DMS153 treated with DMSO at 0.1 percent for 48 hours (cell line): ENCODE measurements around the gene OPRM1.
"Not testable (repeated sequence)": the region's sequence is repeated elsewhere in the genome, so short reads cannot be mapped to it uniquely, and the experiment has no call there.

Experiments used
- DNase-seq: peaks from one replicate; lab custom pipeline; 2025; ENCODE audit not compliant: unreplicated experiment; lab: John Stamatoyannopoulos, UW

OPRM1 gene

DNA sequence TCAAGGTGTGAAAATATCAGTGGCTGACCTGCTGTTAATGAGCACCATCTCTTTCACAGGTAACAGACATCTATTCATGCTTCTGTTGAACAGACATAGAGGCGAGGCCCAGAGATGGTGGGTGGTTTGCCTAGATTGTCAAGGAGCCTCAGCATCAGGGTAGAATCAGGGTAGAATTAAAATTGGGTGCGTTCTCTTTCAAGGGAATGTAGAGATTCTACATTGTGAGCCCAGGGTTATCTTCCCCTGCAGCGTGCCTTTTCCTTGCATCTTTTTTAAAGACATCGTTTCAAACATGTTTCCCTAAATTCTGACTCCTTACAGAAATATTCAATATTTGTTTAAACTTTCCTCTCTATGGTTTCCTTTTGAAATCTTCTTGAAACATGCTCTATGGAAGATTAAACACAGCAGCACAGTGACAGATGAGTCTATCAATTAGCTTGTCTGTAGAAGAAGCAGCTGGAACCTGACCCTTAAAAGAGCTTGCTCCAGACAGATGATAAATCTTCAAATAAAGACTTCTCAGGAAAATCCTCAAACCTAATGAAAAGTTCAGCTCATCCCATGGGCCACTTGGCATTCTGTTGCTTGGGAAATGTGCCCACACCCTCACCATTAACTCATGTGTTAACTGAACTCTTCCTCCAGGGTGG lies 197.7 kb downstream of the OPRM1 start:
- DNase-seq: no peak

DNA sequence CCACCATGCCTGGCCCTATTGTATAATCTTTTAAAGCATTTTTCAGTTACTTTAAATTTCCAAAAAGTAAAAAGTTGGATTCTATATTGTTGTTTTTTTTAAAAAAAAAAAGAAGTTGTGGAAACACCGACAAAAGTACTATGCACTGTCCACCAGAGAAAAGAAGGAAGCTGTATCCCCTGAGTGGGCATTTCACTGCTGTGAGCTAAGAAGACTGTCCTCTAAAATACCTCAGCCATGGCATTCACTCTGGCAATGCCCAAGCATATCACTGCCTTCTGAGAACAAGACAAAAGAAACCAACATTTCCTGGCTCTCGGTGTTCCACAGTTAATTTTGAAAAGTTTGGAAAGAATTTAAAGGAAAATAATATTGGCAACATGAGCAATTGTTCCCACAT lies 199.8 kb downstream of the OPRM1 start:
- no peak for DNase-seq

DNA sequence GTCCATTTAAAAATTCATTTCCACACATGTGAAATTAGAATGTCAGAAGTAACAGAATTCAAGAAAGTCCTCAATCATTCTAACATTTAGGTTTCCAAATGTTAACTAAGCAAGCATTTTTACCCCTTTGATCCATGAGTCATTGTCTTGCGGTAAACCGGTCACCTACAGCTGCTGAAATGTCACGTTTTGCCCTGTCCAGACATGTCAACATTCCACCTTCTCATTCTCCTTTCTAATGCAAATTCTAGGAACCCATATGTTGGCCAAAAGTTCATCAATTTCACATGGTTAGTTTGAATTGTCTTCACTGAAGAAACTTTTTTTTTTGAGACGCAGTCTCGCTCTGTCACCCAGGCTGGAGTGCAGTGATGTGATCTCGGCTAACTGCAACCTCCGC lies 200.4 kb downstream of the OPRM1 start:
- DNase-seq: no peak

DNA sequence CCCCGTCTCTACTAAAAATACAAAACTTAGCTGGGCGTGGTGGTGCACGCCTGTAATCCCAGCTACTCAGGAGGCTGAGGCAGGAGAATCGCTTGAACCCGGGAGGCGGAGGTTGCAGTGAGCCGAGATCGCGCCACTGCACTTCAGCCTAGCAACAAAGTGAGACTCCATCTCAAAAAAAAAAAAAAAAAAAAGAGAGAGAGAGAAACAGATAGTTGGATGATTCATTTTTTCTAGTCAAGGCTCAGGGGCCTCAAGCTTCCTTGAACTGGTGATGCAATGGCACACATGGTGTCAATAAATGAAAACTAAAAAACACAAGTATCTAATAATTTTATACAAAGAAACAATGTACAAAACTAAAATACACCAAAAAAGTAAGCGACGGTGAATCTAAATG lies 202.0 kb downstream of the OPRM1 start:
- not testable (repeated sequence) for DNase-seq

DNA sequence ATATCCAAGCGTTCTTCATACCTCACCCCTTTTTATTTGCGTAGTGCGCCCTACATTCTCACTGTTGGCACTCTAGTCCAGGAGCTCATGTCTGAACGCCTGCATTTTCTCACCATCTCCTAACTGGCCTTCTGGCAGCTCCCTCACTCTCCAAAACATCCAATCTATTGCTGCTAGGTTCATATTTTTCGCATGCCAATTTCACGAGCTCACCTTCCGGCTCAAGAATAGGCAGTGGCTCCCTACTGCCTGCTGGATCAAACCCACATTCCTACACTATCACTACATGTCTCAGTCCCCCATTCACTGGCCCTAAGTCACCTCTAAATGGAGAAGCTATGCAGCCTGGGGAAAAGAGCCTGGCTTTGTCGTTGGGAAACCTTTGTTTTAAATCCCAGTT lies 202.5 kb downstream of the OPRM1 start:
- DNase-seq: no peak

DNA sequence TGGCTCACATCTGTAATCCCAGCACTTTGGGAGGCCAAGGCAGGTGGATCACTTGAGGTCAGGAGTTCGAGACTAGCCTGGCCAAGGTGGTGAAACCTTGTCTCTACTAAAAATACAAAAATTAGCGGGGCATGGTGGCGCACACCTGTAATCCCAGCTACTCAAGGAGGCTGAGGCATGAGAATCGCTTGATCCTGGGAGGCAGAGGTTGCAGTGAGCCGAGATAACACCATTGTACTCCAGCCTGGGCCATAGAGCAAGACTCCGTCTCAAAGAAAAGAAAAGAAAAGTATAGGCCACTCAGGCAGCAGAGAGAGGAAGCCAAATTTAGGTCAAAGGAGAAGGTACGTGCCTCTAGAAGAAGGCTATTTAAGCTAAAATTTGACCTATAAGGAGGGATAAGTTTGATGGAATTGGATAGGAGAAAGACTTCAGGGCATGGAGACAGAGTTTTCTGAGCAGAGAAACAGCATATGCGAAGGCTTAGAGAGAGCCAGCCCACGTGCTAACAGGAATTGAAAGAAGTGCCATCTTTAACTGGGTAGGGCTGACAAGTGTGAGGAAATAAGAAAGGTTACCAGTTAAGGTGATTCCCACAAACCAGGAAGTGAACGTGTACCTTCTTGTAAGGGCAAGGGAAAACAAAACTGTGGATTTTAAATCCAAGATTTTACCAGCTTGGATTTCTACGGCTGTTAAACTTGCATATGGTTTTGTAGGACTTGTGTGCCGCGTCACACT lies 203.7 kb downstream of the OPRM1 start:
- DNase-seq: no peak

DNA sequence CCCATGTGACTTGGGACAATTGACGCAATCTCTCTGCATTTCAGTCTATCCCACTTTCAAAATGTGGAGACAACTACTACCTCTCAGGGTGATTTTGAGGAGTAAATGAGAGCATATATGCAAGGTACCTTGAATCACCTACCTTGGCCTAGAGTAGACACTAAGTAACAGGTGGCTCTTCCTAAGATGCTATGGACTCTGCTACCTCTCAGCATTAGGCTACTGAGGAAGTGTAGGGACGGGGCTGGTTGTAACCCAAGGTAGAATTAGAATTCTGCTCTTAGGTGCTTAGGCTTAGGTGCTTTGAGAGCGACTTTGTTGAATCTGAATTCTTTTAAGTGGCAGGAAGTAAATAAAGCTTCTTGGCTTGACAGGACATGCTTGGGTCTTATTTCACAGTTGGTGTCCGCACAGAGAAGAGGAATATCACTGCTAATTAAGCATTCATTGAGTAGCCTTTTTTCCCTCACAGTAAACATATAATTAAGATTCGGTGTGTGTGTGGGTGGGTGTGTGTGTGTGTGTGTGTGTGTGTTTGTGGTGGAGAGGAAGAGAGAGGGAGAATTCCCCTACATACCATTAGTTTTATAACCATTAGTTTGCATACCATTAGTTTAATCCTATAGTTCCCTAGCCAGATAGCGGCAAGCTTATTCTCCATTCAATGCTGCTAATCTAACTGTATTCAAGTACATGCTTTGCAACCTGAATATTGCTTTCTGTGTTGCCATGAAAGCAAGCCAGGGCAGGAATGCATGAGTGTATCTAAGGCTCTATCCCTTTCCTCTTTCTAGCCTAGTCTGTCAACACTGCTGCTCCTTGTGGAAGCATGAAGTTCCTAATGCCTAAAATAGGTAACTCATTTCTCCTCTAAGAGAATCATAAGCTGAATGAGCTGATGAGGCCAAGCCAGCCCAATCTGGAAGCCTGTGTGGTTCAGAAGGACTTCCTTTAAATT lies 205.0 kb downstream of the OPRM1 start:
- DNase-seq: no peak

DNA sequence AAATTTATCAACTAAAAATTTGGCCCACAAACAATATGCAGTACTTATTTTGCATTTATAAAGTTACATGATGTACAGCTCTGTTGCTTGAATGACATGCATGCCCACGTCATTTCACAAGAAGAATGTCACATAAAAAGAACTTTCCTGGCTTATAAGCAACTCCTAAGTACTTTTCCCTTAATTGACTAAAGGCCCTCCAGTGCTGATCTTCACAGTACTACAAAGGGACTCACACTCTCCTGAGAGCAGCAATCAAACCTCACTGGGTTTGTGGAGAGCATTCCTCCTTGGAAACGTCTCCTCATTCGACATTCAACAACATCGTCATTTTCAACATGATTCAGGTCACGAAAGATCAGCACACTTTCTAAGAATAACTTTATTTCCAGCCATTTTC lies 206.5 kb downstream of the OPRM1 start:
- no peak for DNase-seq

DNA sequence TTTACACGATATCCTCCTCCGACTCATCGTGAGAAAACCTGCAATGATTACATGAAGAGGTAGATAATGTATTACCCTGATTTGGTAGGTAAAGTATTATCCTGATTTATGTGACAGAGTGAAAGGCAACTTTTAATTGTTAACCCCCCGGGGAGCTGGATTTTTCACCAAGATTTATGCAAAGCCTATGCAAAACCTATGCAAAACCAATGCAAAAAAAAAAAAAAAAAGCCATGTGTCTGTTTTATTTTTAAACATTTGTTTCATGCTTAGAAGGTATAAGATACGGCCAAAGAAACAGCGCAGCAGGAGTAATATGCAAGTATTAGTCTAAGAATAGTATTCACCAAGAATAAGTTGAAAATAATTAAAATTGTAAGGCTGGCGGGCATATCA lies 207.7 kb downstream of the OPRM1 start:
- DNase-seq: no peak

DNA sequence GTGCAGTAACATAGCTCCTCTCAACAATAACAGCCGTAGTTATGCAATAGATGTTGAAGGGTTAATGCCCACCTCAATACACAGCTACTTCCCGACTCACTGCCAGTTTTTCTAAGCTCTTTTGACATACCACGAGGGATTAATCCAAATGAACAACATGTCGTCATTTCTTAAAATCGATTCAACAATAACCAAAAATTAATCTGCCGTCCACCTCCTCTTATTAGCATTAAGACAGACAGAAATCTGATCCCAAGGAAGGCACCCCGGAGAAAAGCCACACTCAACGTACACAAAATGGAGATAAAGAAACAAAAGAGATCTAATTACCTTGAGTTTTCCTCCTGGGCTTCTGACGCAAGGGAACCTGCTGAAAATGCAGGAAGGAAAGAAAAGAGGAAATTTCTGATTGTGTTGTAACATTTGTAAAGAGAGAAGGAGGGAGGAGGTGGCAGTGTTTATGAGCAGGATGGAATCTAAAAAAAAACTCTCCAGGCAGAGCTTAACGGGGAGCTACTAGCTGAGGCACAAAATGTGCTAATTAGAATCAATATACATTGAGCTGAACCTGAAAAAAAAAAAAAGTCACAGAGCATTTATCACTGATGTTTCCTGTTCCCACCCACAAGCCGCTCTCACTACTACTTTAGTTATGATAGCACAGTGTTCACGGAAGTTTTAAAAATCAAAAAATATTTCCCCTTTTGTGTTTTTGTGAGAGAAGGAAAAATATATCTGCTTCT lies 208.2 kb downstream of the OPRM1 start:
- DNase-seq: no peak

DNA sequence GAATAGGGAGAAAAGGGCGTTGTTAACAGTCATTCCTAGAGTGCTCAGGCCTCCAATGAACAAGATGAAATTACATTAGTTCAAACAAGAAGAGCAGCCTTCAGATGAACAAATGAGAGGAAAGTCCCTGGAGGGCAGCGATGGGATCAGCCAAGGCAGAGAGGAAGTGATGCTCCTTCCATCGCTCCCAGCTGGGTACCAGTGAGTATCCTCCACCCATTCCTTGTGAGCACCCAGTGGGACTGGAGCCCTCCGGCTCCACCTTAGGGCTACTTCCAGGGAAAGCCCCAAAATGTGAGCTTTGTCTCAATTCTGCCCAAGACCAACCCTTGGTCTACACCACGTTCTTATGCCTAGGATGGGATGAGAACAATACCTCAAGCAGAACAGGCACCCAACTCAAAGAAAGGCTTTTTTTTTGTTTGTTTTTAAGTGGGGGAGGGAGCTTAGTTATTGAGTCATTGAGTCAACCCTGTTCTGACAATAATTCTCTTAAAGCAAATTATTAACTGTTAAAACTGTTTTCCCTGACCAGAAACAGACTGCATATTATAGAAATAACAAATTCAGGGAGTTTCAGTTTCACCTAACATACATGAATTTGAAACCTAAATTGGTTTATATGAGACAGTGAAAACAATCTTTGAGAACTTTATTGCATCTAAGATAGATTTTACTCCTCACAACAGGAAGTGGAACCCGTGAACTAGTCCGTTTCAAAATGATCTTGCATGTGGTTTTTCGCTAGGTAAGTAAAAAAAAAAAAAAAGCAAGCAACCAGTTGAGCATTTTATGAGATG lies 210.7 kb downstream of the OPRM1 start:
- DNase-seq: no peak

DNA sequence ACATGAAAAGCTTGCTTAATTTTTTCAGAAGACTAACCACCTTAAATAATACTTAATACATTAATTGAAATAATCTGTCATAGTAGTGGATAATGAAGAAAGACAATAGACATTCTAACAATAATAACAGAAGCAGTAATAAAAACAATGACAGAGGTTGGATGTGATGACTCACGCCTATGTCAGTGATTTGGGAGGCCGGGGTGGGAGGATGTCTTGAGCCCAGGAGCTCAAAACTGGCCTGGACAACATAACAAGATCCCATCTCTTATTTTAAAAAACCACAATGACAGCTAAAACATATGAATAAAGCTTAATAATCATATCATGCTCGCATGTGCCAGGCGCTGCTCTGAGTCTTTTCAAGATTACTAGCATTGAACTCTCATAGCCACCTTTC lies 212.1 kb downstream of the OPRM1 start:
- no peak for DNase-seq

DNA sequence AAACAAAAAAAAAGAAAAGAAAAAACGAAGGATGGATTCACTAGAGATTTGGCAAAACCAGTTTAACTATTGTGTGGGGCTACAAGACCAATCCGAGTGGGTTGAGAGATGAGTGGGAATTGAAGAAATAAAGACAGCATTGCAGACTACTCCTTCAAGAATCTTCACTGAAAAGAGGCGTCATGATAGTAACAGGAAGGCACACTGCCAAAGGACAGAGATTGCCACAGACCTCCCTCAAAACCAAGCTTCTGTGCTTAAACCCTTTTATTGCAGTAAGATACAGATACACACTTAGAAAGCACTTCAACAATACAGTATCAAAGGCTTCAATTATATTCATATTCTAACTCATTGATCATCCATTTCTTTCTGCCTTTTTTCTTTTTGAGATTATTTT lies 213.6 kb downstream of the OPRM1 start:
- no peak for DNase-seq

DNA sequence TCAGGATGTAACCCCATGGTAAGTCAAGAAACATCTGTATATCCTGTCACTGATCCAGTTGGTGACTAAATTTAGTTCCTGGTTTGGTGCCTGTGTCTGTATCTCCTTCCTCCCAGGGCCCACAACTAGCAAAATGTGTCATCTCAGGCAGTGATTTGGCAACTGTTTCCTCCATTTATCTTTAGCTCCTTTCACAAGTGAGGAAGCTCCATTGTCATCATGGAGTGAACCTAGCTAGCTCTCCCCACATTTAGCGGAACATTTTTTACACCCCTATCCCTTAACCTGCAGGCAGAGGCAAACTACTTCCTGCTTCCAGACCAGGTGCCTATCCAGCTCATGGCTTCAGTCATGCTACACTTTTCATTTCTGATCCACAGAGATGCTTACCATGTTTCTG lies 218.0 kb downstream of the OPRM1 start:
- DNase-seq: no peak

DNA sequence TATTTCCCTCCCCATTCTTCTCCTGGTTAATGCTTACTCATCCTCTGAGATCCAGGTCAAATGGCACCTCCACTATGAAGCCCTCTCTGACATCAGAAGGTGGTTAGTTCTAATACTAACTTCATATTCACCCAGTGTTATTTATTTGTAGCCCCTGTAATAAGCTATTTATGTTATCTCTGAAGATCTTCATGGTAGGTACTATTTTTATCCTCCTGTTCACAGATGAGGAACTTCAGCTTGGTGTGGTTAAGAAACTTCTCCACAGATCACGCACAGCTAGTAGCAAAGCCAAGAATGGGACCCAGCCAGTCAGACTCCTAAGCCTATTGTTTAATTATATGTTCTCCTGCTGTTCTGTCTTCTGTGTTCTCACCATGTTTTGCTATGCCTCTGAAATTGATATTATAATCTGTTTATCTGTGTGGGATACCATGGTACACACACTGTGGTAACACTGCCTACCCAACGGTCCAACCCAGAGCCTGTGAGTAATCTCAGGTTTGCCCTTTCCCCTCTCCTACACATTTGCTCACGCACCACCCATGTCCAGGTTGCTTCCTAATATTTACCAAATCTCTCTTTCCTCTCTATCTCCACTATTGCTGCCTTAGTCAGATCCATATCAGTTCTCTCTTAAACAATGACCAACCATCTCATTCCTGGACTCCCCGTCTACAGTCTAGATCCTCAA lies 219.2 kb downstream of the OPRM1 start:
- DNase-seq: no peak

DNA sequence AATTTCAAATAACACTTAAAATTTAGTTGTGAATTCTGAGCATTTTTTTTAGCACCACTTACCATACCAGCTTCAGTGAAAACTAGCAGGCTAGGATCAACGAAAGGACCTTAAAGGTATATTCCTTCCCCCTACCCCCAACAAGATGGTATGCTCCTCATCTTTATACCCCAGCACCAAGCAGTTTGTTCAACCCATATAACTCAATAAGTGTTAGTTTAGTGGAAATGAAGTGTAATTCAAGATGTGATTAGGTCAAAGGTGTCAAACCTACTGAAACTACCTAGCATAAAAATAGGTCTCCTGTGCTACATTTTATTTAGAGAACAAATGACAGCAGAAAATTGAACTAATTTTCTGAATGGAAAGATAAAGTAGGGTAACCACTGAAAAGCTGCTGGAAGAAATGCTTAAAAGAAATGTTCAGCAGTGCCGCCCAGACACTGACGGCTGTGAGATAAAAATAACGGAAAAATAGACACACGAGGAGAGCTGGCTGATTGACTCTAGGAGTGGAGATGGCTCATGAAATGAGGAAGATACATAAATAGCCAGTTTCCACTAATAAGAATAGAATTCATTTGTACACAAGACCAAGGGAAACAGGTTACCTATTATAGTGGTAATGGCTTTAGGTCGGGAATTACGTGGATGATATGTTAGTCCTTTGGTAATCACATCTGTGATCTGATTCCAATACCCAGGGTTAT lies 222.8 kb downstream of the OPRM1 start:
- DNase-seq: no peak

DNA sequence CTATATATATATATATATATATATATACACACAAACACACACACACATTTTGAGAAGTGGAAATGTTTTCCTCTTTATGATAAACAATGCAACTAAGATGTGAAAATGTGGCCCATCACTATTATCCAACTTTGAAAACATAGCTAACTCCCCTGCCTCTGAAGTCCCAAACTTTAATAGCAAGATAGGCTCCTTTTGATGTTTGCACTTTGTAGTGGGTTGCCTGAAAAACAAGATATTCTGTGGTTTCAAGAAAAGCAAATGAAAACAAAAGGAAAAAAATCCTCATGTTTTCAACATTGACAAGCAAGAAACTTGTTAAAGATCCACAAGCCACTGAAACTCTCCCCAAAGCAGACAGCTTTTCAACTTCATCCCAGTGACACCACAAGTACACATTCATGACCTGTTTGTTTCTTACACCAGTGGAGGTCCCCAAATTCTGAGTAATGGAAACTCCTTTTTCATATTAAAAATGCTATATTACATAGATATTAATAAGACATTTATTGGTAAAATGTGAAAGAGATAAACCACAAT lies 227.6 kb downstream of the OPRM1 start:
- no peak for DNase-seq

DNA sequence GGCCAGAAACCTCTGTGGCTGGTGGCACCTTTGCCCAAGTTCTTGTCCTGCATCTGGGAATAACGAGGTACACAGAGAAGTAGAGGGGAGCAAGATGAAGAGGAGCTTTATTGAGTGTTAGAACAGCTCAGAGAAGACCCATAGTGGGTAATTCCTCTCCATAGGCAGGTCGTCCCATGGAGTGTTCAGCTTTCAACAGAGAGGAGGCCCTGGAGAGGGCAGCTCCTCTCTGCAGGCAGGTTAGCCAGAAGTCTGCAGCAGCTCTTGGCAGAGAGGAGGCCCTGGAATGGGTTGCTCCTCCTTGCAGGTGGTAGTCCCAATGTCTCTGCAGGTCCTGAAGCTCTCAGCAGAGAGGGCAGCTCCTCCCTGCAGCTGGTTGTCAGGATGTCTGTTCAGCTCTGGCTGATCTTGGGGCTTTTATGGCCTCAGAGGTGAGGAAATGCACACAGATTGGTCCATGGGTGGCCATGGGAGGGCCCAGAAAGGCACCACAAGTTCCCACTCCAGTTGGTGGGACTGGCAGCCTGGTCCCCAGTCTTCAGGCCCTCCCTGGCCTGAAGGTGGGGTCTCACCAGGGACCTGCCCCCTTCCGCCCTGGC lies 228.6 kb downstream of the OPRM1 start:
- DNase-seq: no peak
